SIG-M5 treated with dmso at 0.1 percent for 504 hours (cell line): Measurements from ENCODE around the gene UEVLD.

Source experiments
- DNase-seq: peaks from one replicate; lab custom pipeline; 2025; ENCODE audit not compliant: unreplicated experiment; lab: John Stamatoyannopoulos, UW

The UEVLD gene

DNA sequence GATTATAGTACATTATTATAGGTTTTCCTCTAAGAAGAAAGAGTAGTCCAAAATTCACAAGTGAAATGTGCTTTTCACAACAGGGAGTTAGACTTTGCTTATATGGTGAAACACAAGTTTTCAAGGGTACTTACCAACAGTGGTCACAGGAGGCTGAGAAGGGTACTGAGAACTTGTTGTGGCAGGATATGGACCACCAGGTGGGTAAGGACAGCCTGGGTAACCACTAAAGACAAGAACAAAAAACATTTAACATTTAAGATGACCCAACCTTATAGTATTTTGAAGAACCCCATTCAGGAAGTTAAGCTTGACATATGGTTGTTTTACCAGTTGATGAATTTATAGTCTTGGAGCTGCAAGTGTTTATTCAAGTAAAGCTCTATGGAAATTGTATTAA lies 86.2 kb downstream of the UEVLD start:
- DNase-seq: no peak

DNA sequence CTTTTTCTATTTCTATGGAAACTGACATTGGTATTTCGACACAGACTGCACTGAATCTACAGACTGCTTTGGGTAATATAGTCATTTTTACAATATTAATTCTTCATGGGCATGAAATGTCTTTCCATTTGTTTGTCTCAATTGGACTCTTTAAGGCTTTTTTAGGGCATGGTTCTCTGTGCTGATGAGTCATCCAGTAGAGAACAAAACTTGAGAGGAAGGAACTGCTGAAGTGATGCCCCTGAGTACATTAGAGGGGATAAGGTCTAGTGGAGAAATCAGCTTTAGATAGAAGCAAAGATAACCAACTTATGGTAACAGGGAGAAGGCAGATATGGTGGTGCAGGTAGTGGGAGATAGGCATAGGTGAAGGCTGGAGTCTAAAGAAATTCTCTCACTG lies 86.9 kb downstream of the UEVLD start:
- DNase-seq: no peak

DNA sequence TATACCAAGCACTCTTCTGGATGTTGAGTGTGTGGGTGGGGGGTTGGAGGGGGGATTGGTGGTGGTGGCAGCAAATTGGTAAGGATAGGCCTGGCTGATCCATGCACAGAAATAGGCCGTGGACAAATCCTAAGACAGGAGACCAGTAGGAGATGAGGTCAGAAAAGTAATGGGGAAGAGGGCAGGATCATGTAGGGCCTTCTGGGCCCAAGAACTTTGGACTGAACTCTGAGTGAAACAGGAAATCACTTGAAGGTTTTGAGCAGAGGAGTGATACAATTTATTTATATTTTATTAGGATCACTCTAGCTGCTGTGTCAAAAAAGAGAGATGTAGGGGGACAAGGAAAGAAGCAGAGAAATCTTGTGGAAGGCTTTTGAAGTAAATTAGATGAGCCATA lies 90.5 kb downstream of the UEVLD start:
- no peak for DNase-seq

DNA sequence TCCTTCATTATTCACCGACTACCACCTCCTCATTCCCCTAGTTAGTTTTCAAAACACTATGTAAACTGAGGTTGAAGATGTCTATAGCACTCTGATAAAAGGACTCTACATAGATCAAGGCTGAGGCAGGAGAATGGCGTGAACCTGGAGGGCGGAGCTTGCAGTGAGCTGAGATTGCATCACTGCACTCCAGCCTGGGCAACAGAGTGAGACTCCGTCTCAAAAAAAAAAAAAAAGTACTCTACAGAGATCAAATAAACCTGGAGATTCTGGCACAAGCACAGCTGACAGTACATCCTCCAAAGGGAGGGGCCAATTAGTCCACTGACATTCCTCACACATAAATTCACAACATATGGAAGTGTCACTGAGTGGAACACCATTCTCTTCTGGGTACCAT lies 92.8 kb downstream of the UEVLD start:
- DNase-seq: no peak

GRCh38 chr11:18495271-18495670 lies 93.3 kb downstream of the UEVLD start:
- no peak for DNase-seq

- DNase-seq: no peak
These were observed 95.2 kb downstream of the UEVLD start for GRCh38 chr11:18493310-18493709.

DNA sequence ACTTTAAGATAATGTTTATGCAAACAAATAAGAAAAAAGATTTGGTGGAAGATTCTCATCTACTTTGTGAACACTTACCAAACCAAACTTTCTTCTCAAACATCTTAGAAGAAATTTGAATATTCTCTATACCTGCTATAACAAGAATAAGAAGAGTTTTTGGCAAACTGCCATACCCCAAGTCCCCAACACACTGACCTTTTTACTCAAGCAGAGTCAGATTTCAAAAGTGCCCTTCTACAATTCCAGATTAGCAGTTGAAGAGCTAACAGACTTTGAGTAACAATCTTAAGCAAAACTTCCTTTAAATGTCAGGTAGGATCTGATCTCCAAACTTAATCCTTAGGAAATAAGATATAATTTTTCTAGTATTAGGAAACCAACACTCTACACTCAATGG lies 95.6 kb downstream of the UEVLD start:
- DNase-seq: no peak

DNA sequence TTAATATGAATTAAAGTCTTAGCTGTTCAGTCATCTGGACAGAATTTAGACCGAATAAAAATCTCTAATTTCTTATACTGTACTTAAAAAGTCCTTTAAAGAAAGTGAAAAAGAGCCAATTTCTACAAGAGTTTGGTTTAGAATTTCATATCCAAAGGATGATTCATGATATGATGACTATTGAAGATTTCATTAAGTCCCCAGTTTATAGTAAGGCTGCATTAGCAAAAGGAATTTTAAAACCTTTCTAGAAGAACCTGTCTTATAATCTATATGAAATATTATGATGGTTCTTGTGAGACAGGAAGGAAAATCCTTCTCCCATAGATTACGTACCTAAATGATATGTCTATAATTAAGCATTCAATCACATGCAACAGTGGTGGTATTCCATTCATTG lies 96.6 kb downstream of the UEVLD start:
- no peak for DNase-seq

GRCh38 chr11:18490736-18491485 lies 97.6 kb downstream of the UEVLD start:
- DNase-seq: no peak

DNA sequence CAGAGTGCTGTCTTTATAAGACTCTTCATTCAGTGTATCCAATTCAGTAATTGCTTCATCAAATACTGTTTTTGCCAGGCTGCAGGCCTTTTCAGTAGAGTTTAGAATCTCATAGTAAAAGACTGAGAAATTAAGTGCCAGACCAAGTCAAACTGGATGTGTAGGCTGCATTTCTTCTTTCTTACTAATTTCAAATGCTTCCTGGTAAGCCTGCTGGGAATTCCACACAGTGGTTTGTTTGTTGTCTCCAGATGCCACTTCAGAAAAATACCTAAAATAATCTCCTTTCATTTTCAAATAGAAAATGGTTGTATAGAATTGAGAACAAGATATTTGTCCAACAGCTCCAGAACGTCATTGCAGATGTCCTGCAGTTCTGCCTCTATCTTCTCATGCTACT lies 98.2 kb downstream of the UEVLD start:
- DNase-seq: no peak

GRCh38 chr11:18485913-18486528 lies 102.5 kb downstream of the UEVLD start:
- DNase-seq: no peak
